HepG2 (cell line): Measurements from ENCODE around the gene AAMP. TPM values are rescaled to one million over a fixed set of nuclear protein-coding genes. Genes with fewer than 3 reads are reported as not detected.
A peak's percentile ranks its signal among the peaks of the same experiment; 100 is the strongest.

ENCODE experiments used
- BCL6 ChIP-seq: IDR thresholded peaks from 2 replicates; pipeline ENCODE4 v1.6.1; 2016; ENCODE audit warnings: missing genetic modification reagents, missing compliant biosample characterization
- BHLHE40 ChIP-seq: IDR thresholded peaks from 2 replicates; pipeline ENCODE4 v1.6.1; 2011; ENCODE audit warnings: low read length, improper control_type of control experiment
- DNMT3B ChIP-seq: conservative IDR thresholded peaks from 2 replicates; pipeline ENCODE4 v1.6.1; 2016; ENCODE audit warnings: missing biosample characterization, control low read depth
- FLYWCH1 ChIP-seq: sonication (generic); formaldehyde crosslinking; IDR thresholded peaks from 2 replicates; pipeline ENCODE4 v1.8.1; 2023; ENCODE audit warnings: mild to moderate bottlenecking, missing genetic modification reagents
- FOXA3 ChIP-seq: IDR thresholded peaks from 2 replicates; pipeline ENCODE4 v1.6.1; 2016; ENCODE audit warnings: missing genetic modification reagents, missing compliant biosample characterization
- HDAC1 ChIP-seq: sonication (generic); formaldehyde crosslinking; IDR thresholded peaks from 2 replicates; pipeline ENCODE4 v1.5.1; 2020; ENCODE audit warnings: mild to moderate bottlenecking, missing genetic modification reagents
- HMG20B ChIP-seq: conservative IDR thresholded peaks from 2 replicates; pipeline ENCODE4 v1.6.1; 2016; ENCODE audit warnings: missing genetic modification reagents, missing compliant biosample characterization
- MED13 ChIP-seq: sonication (generic); formaldehyde crosslinking; IDR thresholded peaks from 2 replicates; pipeline ENCODE4 v1.5.0; 2020; ENCODE audit warnings: missing genetic modification reagents
- MEIS1 ChIP-seq: sonication (generic); formaldehyde crosslinking; IDR thresholded peaks from 2 replicates; pipeline ENCODE4 v1.9.0; 2021; ENCODE audit warnings: mild to moderate bottlenecking, missing genetic modification reagents, moderate library complexity, borderline replicate concordance
- MTF1 ChIP-seq: sonication (generic); formaldehyde crosslinking; IDR thresholded peaks from 2 replicates; pipeline ENCODE4 v1.5.0; 2020; ENCODE audit warnings: missing genetic modification reagents
- MTF2 ChIP-seq: sonication (generic); formaldehyde crosslinking; IDR thresholded peaks from 2 replicates; pipeline ENCODE4 v1.5.0; 2020; ENCODE audit warnings: missing genetic modification reagents, borderline replicate concordance
- MYNN ChIP-seq: sonication (generic); formaldehyde crosslinking; IDR thresholded peaks from 2 replicates; pipeline ENCODE4 v1.4.0; 2020; ENCODE audit warnings: mild to moderate bottlenecking, low read depth, missing genetic modification reagents
- PPARG ChIP-seq: conservative IDR thresholded peaks from 2 replicates; pipeline ENCODE4 v1.6.1; 2016; ENCODE audit warnings: missing biosample characterization, missing genetic modification reagents
- SKI ChIP-seq: fragments of 450-650 bp; IDR thresholded peaks from one replicate; pipeline ENCODE4 v1.6.1; 2018; ENCODE audit warnings: mild to moderate bottlenecking; ENCODE audit not compliant: partially characterized antibody
- TBL1XR1 ChIP-seq: fragments of 150-350 bp; IDR thresholded peaks from 2 replicates; pipeline ENCODE4 v1.6.1; 2014; ENCODE audit warnings: borderline replicate concordance, low read length; ENCODE audit not compliant: partially characterized antibody
- ZBTB34 ChIP-seq: sonication (generic); formaldehyde crosslinking; IDR thresholded peaks from 2 replicates; pipeline ENCODE4 v1.8.0; 2022; ENCODE audit warnings: mild to moderate bottlenecking, missing genetic modification reagents
- ZFP41 ChIP-seq: sonication (generic); formaldehyde crosslinking; IDR thresholded peaks from 2 replicates; pipeline ENCODE4 v1.4.0; 2020; ENCODE audit warnings: mild to moderate bottlenecking, missing genetic modification reagents, borderline replicate concordance
- ZNF12 ChIP-seq: sonication (generic); formaldehyde crosslinking; IDR thresholded peaks from 2 replicates; pipeline ENCODE4 v1.5.0; 2020; ENCODE audit warnings: missing genetic modification reagents
- ZNF17 ChIP-seq: sonication (generic); formaldehyde crosslinking; IDR thresholded peaks from 2 replicates; pipeline ENCODE4 v1.5.0; 2020; ENCODE audit warnings: mild to moderate bottlenecking, missing genetic modification reagents
- ZNF205 ChIP-seq: IDR thresholded peaks from 2 replicates; pipeline ENCODE4 v1.6.1; 2018; ENCODE audit warnings: missing biosample characterization, missing genetic modification reagents
- ZNF232 ChIP-seq: sonication (generic); formaldehyde crosslinking; IDR thresholded peaks from 2 replicates; pipeline ENCODE4 v1.4.0; 2020; ENCODE audit warnings: missing genetic modification reagents, borderline replicate concordance
- ZNF282 ChIP-seq: fragments of 450-650 bp; IDR thresholded peaks from 2 replicates; pipeline ENCODE4 v1.6.1; 2018; ENCODE audit not compliant: partially characterized antibody
- ZNF343 ChIP-seq: sonication (generic); formaldehyde crosslinking; IDR thresholded peaks from 2 replicates; pipeline ENCODE4 v1.4.0; 2020; ENCODE audit warnings: mild to moderate bottlenecking, missing genetic modification reagents
- ZNF567 ChIP-seq: sonication (generic); formaldehyde crosslinking; IDR thresholded peaks from 2 replicates; pipeline ENCODE4 v1.8.1; 2023; ENCODE audit warnings: mild to moderate bottlenecking, missing genetic modification reagents, borderline replicate concordance
- ZNF780A ChIP-seq: sonication (generic); formaldehyde crosslinking; IDR thresholded peaks from 2 replicates; pipeline ENCODE4 v1.8.0; 2022; ENCODE audit warnings: mild to moderate bottlenecking, missing genetic modification reagents, moderate library complexity
- polyA plus RNA-seq, 8 experiments: library from polyadenylated mRNA; depleted of rRNA in 3 of 8; stranded (reverse) in 7 of 8; unstranded in 1 of 8; fragments of >200 nt; fragmentation: Illumina TruSeq in 4 of 8; extraction: Trizol in 4 of 8; gene quantifications; 2 replicates each; pipeline versions ENCODE4 v1.2.1 to v1.2.3, GENCODE V29; 2011 to 2016; ENCODE audit warnings: low read depth in 4 of 8, missing spikeins in 1 of 8, mixed read lengths in 1 of 8; ENCODE audit not compliant: insufficient read depth in 1 of 8
- total RNA-seq, 5 experiments: library from RNA; depleted of rRNA; stranded (reverse); fragments of >200 nt; fragmentation: Illumina TruSeq; extraction: Trizol; gene quantifications; 2 replicates each; pipeline ENCODE4 v1.2.3, GENCODE V29; 2016; ENCODE audit warnings: low read depth in 1 of 5
- TF ChIP-seq, protein P1 (sequence below): sonication (generic); formaldehyde crosslinking; IDR thresholded peaks from 2 replicates; pipeline ENCODE4 v1.5.0; 2020; ENCODE audit warnings: mild to moderate bottlenecking, missing genetic modification reagents
- TF ChIP-seq, protein P2 (sequence below): sonication (generic); formaldehyde crosslinking; IDR thresholded peaks from 2 replicates; pipeline ENCODE4 v1.4.0; 2020; ENCODE audit warnings: mild to moderate bottlenecking, missing genetic modification reagents
- TF ChIP-seq, protein P3 (sequence below): sonication (generic); formaldehyde crosslinking; IDR thresholded peaks from 2 replicates; pipeline ENCODE4 v1.5.0; 2020; ENCODE audit warnings: mild to moderate bottlenecking, missing genetic modification reagents

Gene AAMP
- total and polyA plus RNA-seq, 2 of the 13 experiments (the other 11 are each of a cell fraction or from before 2014, with no cell fraction given): 110 to 186 TPM

DNA sequence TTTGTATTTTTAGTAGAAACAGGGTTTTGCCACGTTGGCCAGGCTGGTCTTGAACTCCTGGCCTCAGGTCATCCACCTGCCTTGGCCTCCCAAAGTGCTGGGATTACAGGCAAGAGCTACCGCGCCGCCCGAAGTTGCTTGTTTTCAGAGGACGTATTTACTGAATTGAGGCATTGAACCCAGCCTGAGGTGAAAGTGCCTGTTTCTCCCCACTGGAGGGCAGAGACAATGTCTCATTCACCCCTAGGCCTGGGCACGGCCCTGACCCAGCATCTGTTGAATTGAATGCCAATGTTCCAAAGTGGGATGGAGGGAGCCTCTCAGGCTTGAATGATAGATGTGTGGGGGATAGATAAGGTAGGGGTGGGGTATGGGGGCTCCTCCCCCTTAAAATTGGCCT is 26.9 kb upstream of the AAMP start (continued):
- TF ChIP-seq BHLHE40: no peak
- TF ChIP-seq FLYWCH1 (CRISPR knock-in tag): no peak
- TF ChIP-seq MED13: no peak
- TF ChIP-seq, protein P1, sequence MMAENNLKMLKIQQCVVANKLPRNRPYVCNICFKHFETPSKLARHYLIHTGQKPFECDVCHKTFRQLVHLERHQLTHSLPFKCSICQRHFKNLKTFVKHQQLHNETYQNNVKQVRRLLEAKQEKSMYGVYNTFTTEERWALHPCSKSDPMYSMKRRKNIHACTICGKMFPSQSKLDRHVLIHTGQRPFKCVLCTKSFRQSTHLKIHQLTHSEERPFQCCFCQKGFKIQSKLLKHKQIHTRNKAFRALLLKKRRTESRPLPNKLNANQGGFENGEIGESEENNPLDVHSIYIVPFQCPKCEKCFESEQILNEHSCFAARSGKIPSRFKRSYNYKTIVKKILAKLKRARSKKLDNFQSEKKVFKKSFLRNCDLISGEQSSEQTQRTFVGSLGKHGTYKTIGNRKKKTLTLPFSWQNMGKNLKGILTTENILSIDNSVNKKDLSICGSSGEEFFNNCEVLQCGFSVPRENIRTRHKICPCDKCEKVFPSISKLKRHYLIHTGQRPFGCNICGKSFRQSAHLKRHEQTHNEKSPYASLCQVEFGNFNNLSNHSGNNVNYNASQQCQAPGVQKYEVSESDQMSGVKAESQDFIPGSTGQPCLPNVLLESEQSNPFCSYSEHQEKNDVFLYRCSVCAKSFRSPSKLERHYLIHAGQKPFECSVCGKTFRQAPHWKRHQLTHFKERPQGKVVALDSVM (CRISPR knock-in tag): no peak
- no peak for TF ChIP-seq PPARG (CRISPR knock-in tag)
- TF ChIP-seq ZNF567 (CRISPR knock-in tag): no peak
- TF ChIP-seq ZNF343 (CRISPR knock-in tag): no peak
- no peak for TF ChIP-seq ZBTB34
- 0 out of 2 replicates have a peak, but pooled peaks have one; percentile 10 for TF ChIP-seq HDAC1 (CRISPR knock-in tag)
- TF ChIP-seq ZNF282: no peak
- TF ChIP-seq, protein P2, sequence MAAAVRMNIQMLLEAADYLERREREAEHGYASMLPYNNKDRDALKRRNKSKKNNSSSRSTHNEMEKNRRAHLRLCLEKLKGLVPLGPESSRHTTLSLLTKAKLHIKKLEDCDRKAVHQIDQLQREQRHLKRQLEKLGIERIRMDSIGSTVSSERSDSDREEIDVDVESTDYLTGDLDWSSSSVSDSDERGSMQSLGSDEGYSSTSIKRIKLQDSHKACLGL (CRISPR knock-in tag): no peak
- no peak for TF ChIP-seq ZNF205
- TF ChIP-seq ZNF12 (CRISPR knock-in tag): no peak
- TF ChIP-seq MTF2 (CRISPR knock-in tag): no peak
- no peak; the same call in 1 of the 2 replicates for TF ChIP-seq FOXA3 (CRISPR knock-in tag)
- no peak for TF ChIP-seq MTF1 (CRISPR knock-in tag)
- TF ChIP-seq MYNN (CRISPR knock-in tag): no peak
- TF ChIP-seq HMG20B: no peak
- TF ChIP-seq SKI: peak; percentile 36
- no peak for TF ChIP-seq ZNF780A (CRISPR knock-in tag)
- TF ChIP-seq ZNF232 (CRISPR knock-in tag): 0 out of 2 replicates have a peak, but pooled peaks have one; percentile 6
- TF ChIP-seq ZNF17 (CRISPR knock-in tag): no peak
- peak; percentile 34; the same call in 1 of the 2 replicates for TF ChIP-seq BCL6 (CRISPR knock-in tag)
- no peak for TF ChIP-seq DNMT3B (CRISPR knock-in tag)
- TF ChIP-seq MEIS1 (CRISPR knock-in tag): no peak
- TF ChIP-seq, protein P3, sequence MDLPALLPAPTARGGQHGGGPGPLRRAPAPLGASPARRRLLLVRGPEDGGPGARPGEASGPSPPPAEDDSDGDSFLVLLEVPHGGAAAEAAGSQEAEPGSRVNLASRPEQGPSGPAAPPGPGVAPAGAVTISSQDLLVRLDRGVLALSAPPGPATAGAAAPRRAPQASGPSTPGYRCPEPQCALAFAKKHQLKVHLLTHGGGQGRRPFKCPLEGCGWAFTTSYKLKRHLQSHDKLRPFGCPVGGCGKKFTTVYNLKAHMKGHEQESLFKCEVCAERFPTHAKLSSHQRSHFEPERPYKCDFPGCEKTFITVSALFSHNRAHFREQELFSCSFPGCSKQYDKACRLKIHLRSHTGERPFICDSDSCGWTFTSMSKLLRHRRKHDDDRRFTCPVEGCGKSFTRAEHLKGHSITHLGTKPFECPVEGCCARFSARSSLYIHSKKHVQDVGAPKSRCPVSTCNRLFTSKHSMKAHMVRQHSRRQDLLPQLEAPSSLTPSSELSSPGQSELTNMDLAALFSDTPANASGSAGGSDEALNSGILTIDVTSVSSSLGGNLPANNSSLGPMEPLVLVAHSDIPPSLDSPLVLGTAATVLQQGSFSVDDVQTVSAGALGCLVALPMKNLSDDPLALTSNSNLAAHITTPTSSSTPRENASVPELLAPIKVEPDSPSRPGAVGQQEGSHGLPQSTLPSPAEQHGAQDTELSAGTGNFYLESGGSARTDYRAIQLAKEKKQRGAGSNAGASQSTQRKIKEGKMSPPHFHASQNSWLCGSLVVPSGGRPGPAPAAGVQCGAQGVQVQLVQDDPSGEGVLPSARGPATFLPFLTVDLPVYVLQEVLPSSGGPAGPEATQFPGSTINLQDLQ (CRISPR knock-in tag): no peak
- TF ChIP-seq ZFP41 (CRISPR knock-in tag): no peak
- TF ChIP-seq TBL1XR1: no peak
